ENCODE measurements around the gene FBXO15. TPM values are rescaled to one million over a fixed set of nuclear protein-coding genes. Genes with fewer than 3 reads are reported as not detected.

The FBXO15 gene
- total and polyA plus RNA-seq, 2 of the 8 experiments (the other 6 are each of a cell fraction or from before 2014, with no cell fraction given): 0.84 to 0.85 TPM

DNA sequence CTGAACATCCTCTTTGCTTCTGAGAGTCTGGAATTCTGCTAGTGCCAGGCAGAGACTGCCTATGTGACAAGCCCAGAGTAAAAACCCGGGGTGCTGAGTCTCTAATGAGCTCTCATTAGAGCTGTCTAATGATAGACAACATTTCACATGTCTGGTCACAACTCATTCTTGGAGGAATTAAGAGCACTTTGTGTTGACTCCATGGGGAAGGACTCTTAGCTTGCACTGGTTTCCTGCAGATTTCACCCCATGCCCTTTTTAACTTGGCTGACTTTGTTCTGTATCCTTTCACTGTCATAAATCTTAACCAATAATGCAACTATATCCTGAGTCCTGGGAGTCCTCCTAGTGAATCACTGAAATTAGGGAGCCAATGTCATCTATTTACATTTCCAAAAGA is 33.5 kb downstream of the FBXO15 start (continued):
- TF ChIP-seq TCF12 (IDR thresholded peaks at IDR 0.05; ENCODE audit: low read depth, low read length) (no peak), RXRA (IDR thresholded peaks at IDR 0.05; ENCODE audit: insufficient read depth, low read depth, low read length) (no peak), KDM1A (IDR thresholded peaks at IDR 0.05; ENCODE audit: borderline replicate concordance, low read length) (no peak)
